HepG2 (cell line): ENCODE results near the gene CES2. TPM values are rescaled to one million over a fixed set of nuclear protein-coding genes. Genes with fewer than 3 reads are reported as not detected.

Source experiments
- HHEX ChIP-seq: IDR thresholded peaks from 2 replicates; pipeline ENCODE4 v1.6.1; 2016; ENCODE audit warnings: control low read depth
- HMGA1 ChIP-seq: sonication (generic); formaldehyde crosslinking; conservative IDR thresholded peaks from 2 replicates; pipeline ENCODE4 v1.4.0; 2020; ENCODE audit warnings: missing genetic modification reagents
- HOXA5 ChIP-seq: sonication (generic); formaldehyde crosslinking; IDR thresholded peaks from 2 replicates; pipeline ENCODE4 v1.4.0; 2020; ENCODE audit warnings: missing genetic modification reagents
- IKZF1 ChIP-seq: fragments of 450-650 bp; IDR thresholded peaks from 2 replicates; pipeline ENCODE4 v1.7.1; 2016
- KAT8 ChIP-seq: IDR thresholded peaks from 2 replicates; pipeline ENCODE4 v1.6.1; 2016; ENCODE audit warnings: missing genetic modification reagents, missing compliant biosample characterization
- MAF1 ChIP-seq: sonication (generic); formaldehyde crosslinking; IDR thresholded peaks from 2 replicates; pipeline ENCODE4 v1.5.0; 2020; ENCODE audit warnings: missing genetic modification reagents, borderline replicate concordance
- NFE2L2 ChIP-seq: fragments of 150-350 bp; IDR thresholded peaks from 2 replicates; pipeline ENCODE4 v1.6.1; 2014; ENCODE audit warnings: low read length
- NR2F2 ChIP-seq: IDR thresholded peaks from 2 replicates; pipeline ENCODE4 v1.6.1; 2012; ENCODE audit warnings: low read depth, inconsistent platforms, borderline replicate concordance
- PAWR ChIP-seq: sonication (generic); formaldehyde crosslinking; IDR thresholded peaks from 2 replicates; pipeline ENCODE4 v1.4.0; 2020; ENCODE audit warnings: missing genetic modification reagents, mild to moderate bottlenecking, borderline replicate concordance
- PCBP2 ChIP-seq: fragments of 200-400 bp; formaldehyde crosslinking; optimal IDR thresholded peaks from 2 replicates; pipeline ENCODE3; 2018; ENCODE audit warnings: low read length, low read depth; ENCODE audit not compliant: poor library complexity, severe bottlenecking
- RAD51 ChIP-seq: fragments of 450-650 bp; IDR thresholded peaks from 2 replicates; pipeline ENCODE4 v1.6.1; 2016; ENCODE audit warnings: borderline replicate concordance
- RARG ChIP-seq: sonication (generic); formaldehyde crosslinking; IDR thresholded peaks from 2 replicates; pipeline ENCODE4 v1.4.0; 2020; ENCODE audit warnings: low read depth, mild to moderate bottlenecking, missing genetic modification reagents
- RFX5 ChIP-seq: IDR thresholded peaks from 2 replicates; pipeline ENCODE4 v1.6.1; 2011; ENCODE audit warnings: low read depth, low read length, improper control_type of control experiment
- RNF2 ChIP-seq: fragments of 450-650 bp; conservative IDR thresholded peaks from 2 replicates; pipeline ENCODE4 v1.6.1; 2016; ENCODE audit warnings: low read depth
- SNAPC2 ChIP-seq: sonication (generic); formaldehyde crosslinking; IDR thresholded peaks from 2 replicates; pipeline ENCODE4 v1.8.1; 2022; ENCODE audit warnings: mild to moderate bottlenecking, missing genetic modification reagents
- SRSF1 ChIP-seq: fragments of 200-400 bp; formaldehyde crosslinking; optimal IDR thresholded peaks from 2 replicates; pipeline ENCODE3; 2017; ENCODE audit warnings: mild to moderate bottlenecking, low read depth, low read length, moderate library complexity
- U2AF2 ChIP-seq: fragments of 200-400 bp; formaldehyde crosslinking; IDR thresholded peaks from 2 replicates; pipeline ENCODE4 v1.6.1; 2017; ENCODE audit warnings: low read depth, mild to moderate bottlenecking, low read length
- ZNF263 ChIP-seq: sonication (generic); formaldehyde crosslinking; IDR thresholded peaks from 2 replicates; pipeline ENCODE4 v1.4.0; 2020; ENCODE audit warnings: missing genetic modification reagents
- ZNF292 ChIP-seq: sonication (generic); formaldehyde crosslinking; IDR thresholded peaks from 2 replicates; pipeline ENCODE4 v1.8.1; 2022; ENCODE audit warnings: mild to moderate bottlenecking, low read depth, missing genetic modification reagents, borderline replicate concordance
- ZNF616 ChIP-seq: sonication (generic); formaldehyde crosslinking; IDR thresholded peaks from 2 replicates; pipeline ENCODE4 v1.5.0; 2020; ENCODE audit warnings: low read depth, mild to moderate bottlenecking, missing genetic modification reagents
- ZNF790 ChIP-seq: sonication (generic); formaldehyde crosslinking; IDR thresholded peaks from 2 replicates; pipeline ENCODE4 v1.8.0; 2022; ENCODE audit warnings: missing genetic modification reagents, mild to moderate bottlenecking, borderline replicate concordance
- ZNF891 ChIP-seq: sonication (generic); formaldehyde crosslinking; IDR thresholded peaks from 2 replicates; pipeline ENCODE4 v1.5.0; 2020; ENCODE audit warnings: mild to moderate bottlenecking, missing genetic modification reagents
- polyA plus RNA-seq, 8 experiments: library from polyadenylated mRNA; depleted of rRNA in 3 of 8; stranded (reverse) in 7 of 8; unstranded in 1 of 8; fragments of >200 nt; fragmentation: Illumina TruSeq in 4 of 8; extraction: Trizol in 4 of 8; gene quantifications; 2 replicates each; pipeline versions ENCODE4 v1.2.1 to v1.2.3, GENCODE V29; 2011 to 2016; ENCODE audit warnings: low read depth in 4 of 8, missing spikeins in 1 of 8, mixed read lengths in 1 of 8; ENCODE audit not compliant: insufficient read depth in 1 of 8
- total RNA-seq, 5 experiments: library from RNA; depleted of rRNA; stranded (reverse); fragments of >200 nt; fragmentation: Illumina TruSeq; extraction: Trizol; gene quantifications; 2 replicates each; pipeline ENCODE4 v1.2.3, GENCODE V29; 2016; ENCODE audit warnings: low read depth in 1 of 5
- TF ChIP-seq, protein P1 (sequence below): IDR thresholded peaks from 2 replicates; pipeline ENCODE4 v1.6.1; 2016; ENCODE audit warnings: missing biosample characterization, missing genetic modification reagents, low read depth
- TF ChIP-seq, protein P2 (sequence below): sonication (generic); formaldehyde crosslinking; IDR thresholded peaks from 2 replicates; pipeline ENCODE4 v1.4.0; 2020; ENCODE audit warnings: low read depth, mild to moderate bottlenecking, missing genetic modification reagents
- TF ChIP-seq, protein P3 (sequence below): sonication (generic); formaldehyde crosslinking; IDR thresholded peaks from 2 replicates; pipeline ENCODE4 v1.5.0; 2020; ENCODE audit warnings: missing genetic modification reagents
- TF ChIP-seq, protein P4 (sequence below), 2 experiments: sonication (generic) in 1 of 2; formaldehyde crosslinking in 1 of 2; IDR thresholded peaks; 2 replicates each; pipeline versions ENCODE4 v1.4.0 to v1.6.1; 2018 to 2020; ENCODE audit warnings: missing genetic modification reagents in 2 of 2, borderline replicate concordance in 1 of 2, low read depth in 1 of 2, mild to moderate bottlenecking in 1 of 2, missing biosample characterization in 1 of 2

CES2 gene
- total and polyA plus RNA-seq, 2 of the 13 experiments (the other 11 are each of a cell fraction or from before 2014, with no cell fraction given): 50.6 to 63.8 TPM

DNA sequence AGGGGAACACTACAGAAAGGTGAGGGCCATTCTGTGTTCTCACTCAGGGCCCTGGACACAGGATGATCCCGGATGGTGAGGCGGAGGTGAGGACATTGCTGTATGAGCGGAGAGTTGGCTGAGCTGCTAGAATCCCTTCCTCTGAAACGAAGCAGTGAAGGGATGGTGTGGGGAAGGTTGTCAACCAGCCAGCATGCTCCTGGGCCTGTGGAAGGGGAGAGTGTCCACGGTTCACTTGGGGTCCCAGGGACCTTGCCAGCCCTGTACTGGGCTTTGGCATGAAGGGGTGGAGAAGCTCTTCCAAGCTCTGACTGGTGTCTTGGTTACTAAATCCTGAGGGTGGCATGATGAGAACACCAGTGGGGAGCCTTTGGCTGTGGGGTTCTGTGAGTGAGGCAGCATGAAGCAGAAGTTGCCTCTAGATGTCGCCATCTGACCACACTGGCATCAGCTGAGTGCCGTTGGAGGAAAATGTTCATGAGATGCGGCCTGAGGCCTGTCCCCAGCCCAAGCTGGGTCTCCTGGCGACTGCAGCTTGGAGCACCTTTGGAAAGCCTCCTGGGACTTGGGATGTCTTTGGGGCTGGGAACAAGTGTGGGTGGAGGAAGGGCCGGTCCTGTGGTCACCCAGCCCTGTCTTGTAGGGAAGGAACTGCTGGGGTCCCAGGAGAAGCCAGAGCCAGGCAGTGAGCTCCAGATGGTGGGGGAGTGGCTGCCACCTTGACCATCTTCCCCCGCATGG, 40.2 kb upstream of the CES2 start (continued):
- TF ChIP-seq, protein P1, sequence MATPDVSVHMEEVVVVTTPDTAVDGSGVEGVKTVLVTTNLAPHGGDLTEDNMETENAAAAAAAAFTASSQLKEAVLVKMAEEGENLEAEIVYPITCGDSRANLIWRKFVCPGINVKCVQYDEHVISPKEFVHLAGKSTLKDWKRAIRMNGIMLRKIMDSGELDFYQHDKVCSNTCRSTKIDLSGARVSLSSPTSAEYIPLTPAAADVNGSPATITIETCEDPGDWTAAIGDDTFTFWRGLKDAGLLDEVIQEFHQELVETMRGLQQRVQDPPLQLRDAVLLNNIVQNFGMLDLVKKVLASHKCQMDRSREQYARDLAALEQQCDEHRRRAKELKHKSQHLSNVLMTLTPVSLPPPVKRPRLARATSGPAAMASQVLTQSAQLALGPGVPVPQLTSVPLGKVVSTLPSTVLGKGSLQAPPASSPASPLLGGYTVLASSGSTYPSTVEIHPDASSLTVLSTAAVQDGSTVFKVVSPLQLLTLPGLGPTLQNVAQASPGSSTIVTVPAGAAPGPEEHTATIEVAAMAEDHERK (CRISPR knock-in tag): no peak
- no peak for TF ChIP-seq MAF1
- no peak for TF ChIP-seq U2AF2
- TF ChIP-seq IKZF1: no peak
- TF ChIP-seq HMGA1 (CRISPR knock-in tag): no peak
- TF ChIP-seq, protein P2, sequence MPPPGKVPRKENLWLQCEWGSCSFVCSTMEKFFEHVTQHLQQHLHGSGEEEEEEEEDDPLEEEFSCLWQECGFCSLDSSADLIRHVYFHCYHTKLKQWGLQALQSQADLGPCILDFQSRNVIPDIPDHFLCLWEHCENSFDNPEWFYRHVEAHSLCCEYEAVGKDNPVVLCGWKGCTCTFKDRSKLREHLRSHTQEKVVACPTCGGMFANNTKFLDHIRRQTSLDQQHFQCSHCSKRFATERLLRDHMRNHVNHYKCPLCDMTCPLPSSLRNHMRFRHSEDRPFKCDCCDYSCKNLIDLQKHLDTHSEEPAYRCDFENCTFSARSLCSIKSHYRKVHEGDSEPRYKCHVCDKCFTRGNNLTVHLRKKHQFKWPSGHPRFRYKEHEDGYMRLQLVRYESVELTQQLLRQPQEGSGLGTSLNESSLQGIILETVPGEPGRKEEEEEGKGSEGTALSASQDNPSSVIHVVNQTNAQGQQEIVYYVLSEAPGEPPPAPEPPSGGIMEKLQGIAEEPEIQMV (CRISPR knock-in tag): no peak
- no peak for TF ChIP-seq HHEX (CRISPR knock-in tag)
- TF ChIP-seq, protein P3, sequence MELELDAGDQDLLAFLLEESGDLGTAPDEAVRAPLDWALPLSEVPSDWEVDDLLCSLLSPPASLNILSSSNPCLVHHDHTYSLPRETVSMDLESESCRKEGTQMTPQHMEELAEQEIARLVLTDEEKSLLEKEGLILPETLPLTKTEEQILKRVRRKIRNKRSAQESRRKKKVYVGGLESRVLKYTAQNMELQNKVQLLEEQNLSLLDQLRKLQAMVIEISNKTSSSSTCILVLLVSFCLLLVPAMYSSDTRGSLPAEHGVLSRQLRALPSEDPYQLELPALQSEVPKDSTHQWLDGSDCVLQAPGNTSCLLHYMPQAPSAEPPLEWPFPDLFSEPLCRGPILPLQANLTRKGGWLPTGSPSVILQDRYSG (CRISPR knock-in tag): no peak
- no peak for TF ChIP-seq NR2F2
- no peak for TF ChIP-seq PCBP2
- TF ChIP-seq RNF2: no peak
- TF ChIP-seq, protein P4, sequence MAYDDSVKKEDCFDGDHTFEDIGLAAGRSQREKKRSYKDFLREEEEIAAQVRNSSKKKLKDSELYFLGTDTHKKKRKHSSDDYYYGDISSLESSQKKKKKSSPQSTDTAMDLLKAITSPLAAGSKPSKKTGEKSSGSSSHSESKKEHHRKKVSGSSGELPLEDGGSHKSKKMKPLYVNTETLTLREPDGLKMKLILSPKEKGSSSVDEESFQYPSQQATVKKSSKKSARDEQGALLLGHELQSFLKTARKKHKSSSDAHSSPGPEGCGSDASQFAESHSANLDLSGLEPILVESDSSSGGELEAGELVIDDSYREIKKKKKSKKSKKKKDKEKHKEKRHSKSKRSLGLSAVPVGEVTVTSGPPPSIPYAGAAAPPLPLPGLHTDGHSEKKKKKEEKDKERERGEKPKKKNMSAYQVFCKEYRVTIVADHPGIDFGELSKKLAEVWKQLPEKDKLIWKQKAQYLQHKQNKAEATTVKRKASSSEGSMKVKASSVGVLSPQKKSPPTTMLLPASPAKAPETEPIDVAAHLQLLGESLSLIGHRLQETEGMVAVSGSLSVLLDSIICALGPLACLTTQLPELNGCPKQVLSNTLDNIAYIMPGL (CRISPR knock-in tag; IDR thresholded peaks at IDR 0.05; ENCODE audit: borderline replicate concordance in 1 of 2, low read depth in 1 of 2): peak; percentile 47 to 78; a peak in 2 of 4 replicates
- no peak for TF ChIP-seq RARG
- TF ChIP-seq RAD51: no peak
- 0 out of 2 replicates have a peak, but pooled peaks have one; percentile 11 for TF ChIP-seq NFE2L2
- TF ChIP-seq ZNF616: no peak
- TF ChIP-seq SNAPC2 (CRISPR knock-in tag): no peak
- TF ChIP-seq ZNF263 (CRISPR knock-in tag): no peak
- TF ChIP-seq KAT8: peak; percentile 46; the same call in 1 of the 2 replicates
- no peak for TF ChIP-seq HOXA5 (CRISPR knock-in tag)
- TF ChIP-seq ZNF891 (CRISPR knock-in tag): peak; percentile 74; the same call in 1 of the 2 replicates
- TF ChIP-seq ZNF292 (CRISPR knock-in tag): no peak
- no peak for TF ChIP-seq ZNF790
- no peak for TF ChIP-seq SRSF1
- no peak for TF ChIP-seq PAWR (CRISPR knock-in tag)
- TF ChIP-seq RFX5: no peak
